Coronary artery (tissue), 2 donors: ENCODE measurements around the gene MLLT3.

Experiments
- DNase-seq: peaks from one replicate; pipeline ENCODE4 v3.0.0-alpha.2; 2017; ENCODE audit warnings: low spot score
- H3K27ac ChIP-seq, 2 donors: fragments of 200-600 bp; sonication (generic); one replicate each; pipeline ENCODE4 v1.5.1; 2016 to 2019
- H3K4me3 ChIP-seq: fragments of 200-600 bp; sonication (generic); 2 replicates; pipeline ENCODE4 v1.5.1; 2016; ENCODE audit warnings: mild to moderate bottlenecking, moderate library complexity
- TF ChIP-seq, protein P1 (sequence below): fragments of 200-600 bp; sonication (generic); IDR thresholded peaks from one replicate; pipeline ENCODE4 v1.5.1; 2019; ENCODE audit warnings: antibody characterized with exemption

Gene MLLT3

DNA sequence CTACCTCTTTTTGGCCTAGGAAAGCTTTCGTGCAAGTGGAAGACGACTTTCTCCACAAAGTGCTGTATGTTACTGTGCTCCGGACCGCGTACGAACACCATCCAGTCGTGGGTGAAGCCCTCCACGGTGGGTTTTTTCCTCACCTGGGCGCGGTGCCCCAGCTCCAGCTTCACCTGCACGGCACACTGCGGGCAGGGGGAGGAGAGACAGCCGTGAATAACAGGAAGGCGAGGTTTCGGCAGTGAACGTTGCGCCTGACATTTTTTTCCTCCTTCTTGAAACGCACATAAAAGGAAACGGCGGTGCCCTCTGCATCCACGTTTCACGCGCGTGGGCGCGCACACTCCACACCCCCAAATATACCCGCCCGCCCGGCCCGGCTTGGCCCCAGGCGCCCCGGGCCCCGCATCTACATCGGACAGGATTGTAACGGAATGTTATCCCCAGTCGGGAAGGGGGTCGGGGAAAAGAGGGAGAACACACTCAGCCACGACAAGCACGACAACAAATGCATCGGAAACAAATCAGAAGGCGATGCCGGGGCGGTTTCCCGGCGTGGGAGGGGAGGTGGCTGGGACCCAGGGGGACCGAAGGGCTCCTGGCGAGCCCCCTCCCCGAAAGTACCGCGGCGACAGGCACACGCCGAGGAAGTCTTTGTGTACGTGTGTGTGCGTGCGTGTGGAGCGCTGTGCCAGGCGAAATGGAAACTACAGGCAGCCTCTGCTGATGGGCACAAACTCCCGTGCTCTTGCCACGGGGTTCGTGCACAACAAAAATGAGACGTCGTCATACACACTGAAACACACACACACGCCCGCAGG lies 1.4 kb downstream of the MLLT3 start:
- DNase-seq: no peak
- H3K27ac ChIP-seq: peak overlapping the region; percentile 90 to 95
- peak overlapping the region; percentile 87 for H3K4me3 ChIP-seq
- TF ChIP-seq, protein P1, sequence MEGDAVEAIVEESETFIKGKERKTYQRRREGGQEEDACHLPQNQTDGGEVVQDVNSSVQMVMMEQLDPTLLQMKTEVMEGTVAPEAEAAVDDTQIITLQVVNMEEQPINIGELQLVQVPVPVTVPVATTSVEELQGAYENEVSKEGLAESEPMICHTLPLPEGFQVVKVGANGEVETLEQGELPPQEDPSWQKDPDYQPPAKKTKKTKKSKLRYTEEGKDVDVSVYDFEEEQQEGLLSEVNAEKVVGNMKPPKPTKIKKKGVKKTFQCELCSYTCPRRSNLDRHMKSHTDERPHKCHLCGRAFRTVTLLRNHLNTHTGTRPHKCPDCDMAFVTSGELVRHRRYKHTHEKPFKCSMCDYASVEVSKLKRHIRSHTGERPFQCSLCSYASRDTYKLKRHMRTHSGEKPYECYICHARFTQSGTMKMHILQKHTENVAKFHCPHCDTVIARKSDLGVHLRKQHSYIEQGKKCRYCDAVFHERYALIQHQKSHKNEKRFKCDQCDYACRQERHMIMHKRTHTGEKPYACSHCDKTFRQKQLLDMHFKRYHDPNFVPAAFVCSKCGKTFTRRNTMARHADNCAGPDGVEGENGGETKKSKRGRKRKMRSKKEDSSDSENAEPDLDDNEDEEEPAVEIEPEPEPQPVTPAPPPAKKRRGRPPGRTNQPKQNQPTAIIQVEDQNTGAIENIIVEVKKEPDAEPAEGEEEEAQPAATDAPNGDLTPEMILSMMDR: no peak

DNA sequence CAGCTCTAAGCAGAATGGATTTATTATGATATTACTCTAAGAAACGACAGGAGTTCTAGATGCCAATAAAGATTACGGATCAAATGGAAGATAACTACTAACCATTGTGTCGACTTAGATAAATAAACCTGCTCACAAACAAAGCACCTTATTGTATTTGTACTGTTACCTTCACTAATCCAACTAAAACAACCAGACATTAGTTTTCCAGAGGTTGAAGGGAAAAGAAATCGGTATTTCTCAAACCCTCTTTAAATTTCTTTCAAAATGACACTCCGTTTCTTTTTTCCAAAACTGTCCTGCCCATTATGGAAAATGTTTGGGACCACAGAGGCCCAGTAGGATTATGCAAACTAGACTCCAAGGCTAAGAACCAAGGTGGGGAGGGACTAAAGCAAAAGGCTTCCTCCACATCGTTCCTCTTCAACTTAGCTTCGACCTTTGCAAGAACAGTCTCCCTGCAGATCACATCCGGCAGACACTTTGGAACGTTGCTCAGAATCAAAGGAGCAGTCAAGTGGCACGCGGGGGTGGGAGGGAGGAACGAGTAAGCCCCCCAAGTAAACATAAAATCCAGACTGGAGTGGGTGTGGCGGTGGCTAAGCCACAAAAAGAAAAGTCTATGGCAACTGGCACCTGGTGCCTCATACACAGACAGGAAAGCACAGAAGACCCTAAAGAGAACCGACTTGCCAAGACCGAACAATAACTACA lies 2.7 kb downstream of the MLLT3 start:
- TF ChIP-seq, protein P1: no peak
- Histone ChIP-seq H3K27ac (peak overlapping the region in 1 of 2 donors; percentile 22), H3K4me3 (peak overlapping the region; percentile 87)
- no peak for DNase-seq

DNA sequence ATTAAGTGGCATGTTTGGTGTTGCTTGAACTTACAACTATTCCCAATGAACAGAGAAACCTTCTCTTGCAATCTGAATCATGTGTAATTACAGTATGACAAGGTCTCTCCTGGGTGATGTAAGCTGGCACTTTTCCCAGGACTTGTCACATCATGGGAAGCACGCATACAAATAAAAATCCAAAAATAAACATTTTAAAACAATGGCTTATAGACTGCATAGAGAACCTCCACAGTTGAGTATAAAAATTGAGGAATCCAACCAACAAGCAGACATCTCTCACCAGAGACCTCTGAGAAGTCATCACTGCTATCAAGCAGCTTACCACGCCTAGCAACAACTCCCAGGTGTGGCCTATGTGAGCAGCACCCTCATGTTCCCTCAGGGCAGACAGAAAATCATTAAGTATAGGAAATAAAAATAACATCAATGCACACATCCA lies 3.9 kb downstream of the MLLT3 start:
- H3K27ac ChIP-seq: no peak overlapping the region
- no peak for DNase-seq
- no peak overlapping the region for H3K4me3 ChIP-seq
- TF ChIP-seq, protein P1: no peak

DNA sequence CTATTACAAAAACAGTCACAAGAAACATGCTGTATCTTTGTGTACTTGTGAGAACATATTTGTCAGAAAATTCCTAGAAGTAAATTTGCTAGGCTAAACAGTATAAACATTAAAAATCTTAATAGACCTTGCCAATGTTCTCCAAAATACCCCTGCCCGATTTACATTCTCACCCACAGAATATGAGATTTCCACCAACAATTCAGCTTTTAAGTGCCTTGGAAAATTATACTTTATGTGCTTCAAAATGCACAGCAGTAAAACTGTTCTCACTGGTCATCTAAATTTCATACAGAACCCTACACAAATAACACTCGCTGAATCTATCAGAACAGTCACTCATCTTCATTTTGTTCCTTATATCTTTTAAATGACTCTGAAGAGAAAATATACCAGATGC lies 5.5 kb downstream of the MLLT3 start:
- DNase-seq: no peak
- Histone ChIP-seq H3K27ac (no peak overlapping the region), H3K4me3 (no peak overlapping the region)
- TF ChIP-seq, protein P1: no peak

DNA sequence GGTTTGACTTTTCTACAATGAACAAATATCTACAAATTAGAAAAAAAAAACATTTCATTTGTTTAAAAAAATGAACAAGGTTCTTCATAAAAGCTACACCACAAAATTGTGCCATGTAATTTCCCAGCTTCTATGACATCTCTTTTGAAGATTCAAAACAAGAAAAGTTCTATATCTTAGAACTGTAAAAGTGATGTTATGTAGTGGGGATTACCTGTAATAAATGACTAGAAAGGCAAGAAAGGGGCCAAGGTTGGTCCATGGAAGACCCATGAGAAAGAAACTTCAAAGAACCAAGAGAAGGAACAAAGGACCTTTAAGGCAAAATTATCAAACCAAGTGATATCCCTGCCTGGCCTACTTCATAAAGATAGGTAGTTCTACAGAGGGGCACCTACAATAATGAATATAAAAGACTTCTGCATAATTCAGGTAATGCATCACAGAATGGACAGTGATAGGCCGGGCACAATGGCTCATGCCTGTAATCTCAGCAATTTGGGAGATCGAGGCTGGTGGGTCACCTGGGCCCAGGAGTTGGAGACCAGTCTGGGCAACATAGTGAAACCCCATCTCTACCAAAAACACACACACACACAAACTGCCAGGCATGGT lies 7.6 kb downstream of the MLLT3 start:
- H3K4me3 ChIP-seq: no peak overlapping the region
- DNase-seq: no peak
- TF ChIP-seq, protein P1: no peak
- H3K27ac ChIP-seq: no peak overlapping the region

DNA sequence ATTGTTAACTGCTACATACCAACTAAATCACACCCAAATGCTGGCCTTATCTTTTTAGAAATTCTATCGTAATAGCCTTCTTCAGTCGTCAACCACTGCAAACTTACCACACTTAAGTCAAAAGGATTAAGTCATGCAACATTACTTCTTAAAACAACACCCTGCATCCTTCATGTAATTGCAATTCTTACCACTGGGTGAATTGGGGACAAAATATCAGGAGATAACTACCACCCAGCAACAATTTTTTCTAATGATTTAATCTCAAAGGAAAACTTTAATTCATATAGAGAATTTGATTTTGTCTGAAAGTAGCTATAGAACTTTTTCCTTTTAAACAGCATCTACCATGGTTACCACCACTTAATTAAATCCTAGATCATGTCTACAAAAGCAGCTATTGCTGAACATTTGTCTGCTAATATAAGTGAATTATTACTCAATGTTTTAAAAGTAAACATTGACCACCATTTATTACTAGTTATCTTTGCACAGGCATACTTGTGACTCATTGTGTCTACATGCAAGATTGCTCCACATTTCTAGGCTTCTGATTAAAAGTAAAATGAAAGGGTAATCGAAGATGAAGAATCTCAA lies 10.5 kb downstream of the MLLT3 start:
- DNase-seq: no peak
- TF ChIP-seq, protein P1: no peak
- H3K4me3 ChIP-seq: no peak overlapping the region
- no peak overlapping the region for H3K27ac ChIP-seq
